AG08395 (cell line): ENCODE results near the gene KRT38.
A peak's percentile ranks its signal among the peaks of the same experiment; 100 is the strongest.

Experiments
- DNase-seq: peaks from one replicate; pipeline ENCODE4 v3.0.0; 2012; ENCODE audit warnings: mixed read lengths, low spot score

KRT38 gene

GRCh38 chr17:41440531-41441033 is at the start of gene KRT38:
Gene KRT38 (minus strand): TSS chr17:41440983. CDS start chr17:41440921, 62 bp downstream.
- DNase-seq, result no peak

- DNase-seq, result no peak
Measured at GRCh38 chr17:41489531-41489930, 48.7 kb upstream of the KRT38 start, which contains the start of gene KRT36. Gene KRT36 (minus strand): TSS chr17:41489910. CDS start chr17:41489864, 46 bp downstream.

GRCh38 chr17:41486809-41487530 is 46.2 kb upstream of the KRT38 start:
- DNase-seq, result no peak

GRCh38 chr17:41486316-41486715 is 45.5 kb upstream of the KRT38 start:
- DNase-seq, result no peak

GRCh38 chr17:41484920-41485904 is 44.4 kb upstream of the KRT38 start:
- no peak for DNase-seq

GRCh38 chr17:41483991-41484826 is 43.4 kb upstream of the KRT38 start:
- DNase-seq, result no peak

GRCh38 chr17:41483531-41483930 is 42.7 kb upstream of the KRT38 start:
- no peak for DNase-seq

- no peak for DNase-seq
Measured at GRCh38 chr17:41481036-41481435, 40.3 kb upstream of the KRT38 start, which contains the start of gene KRT35. Gene KRT35 (minus strand): TSS chr17:41481151. CDS start chr17:41481097, 54 bp downstream.

GRCh38 chr17:41480581-41480980 is 39.8 kb upstream of the KRT38 start:
- no peak for DNase-seq

- DNase-seq, result no peak
Measured at GRCh38 chr17:41480136-41480535, 39.4 kb upstream of the KRT38 start.

GRCh38 chr17:41478237-41478636 is 37.5 kb upstream of the KRT38 start:
- DNase-seq, result no peak

- DNase-seq, result no peak
Measured at GRCh38 chr17:41476866-41477815, 36.4 kb upstream of the KRT38 start.

GRCh38 chr17:41475421-41475820 is 34.6 kb upstream of the KRT38 start:
- DNase-seq, result no peak

GRCh38 chr17:41474863-41475262 is 34.1 kb upstream of the KRT38 start:
- no peak for DNase-seq

GRCh38 chr17:41468346-41468745 is 27.6 kb upstream of the KRT38 start:
- no peak for DNase-seq

- DNase-seq, result no peak
Measured at GRCh38 chr17:41467561-41467960, 26.8 kb upstream of the KRT38 start.

GRCh38 chr17:41466988-41467387 is 26.2 kb upstream of the KRT38 start, which contains the start of gene KRT32:
Gene KRT32 (minus strand): TSS chr17:41467386. CDS start chr17:41467325, 61 bp downstream.
- no peak for DNase-seq

- DNase-seq, result peak; percentile 96
Measured at GRCh38 chr17:41464682-41465081, 23.9 kb upstream of the KRT38 start.

GRCh38 chr17:41464173-41464572 is 23.4 kb upstream of the KRT38 start:
- DNase-seq, result no peak

- no peak for DNase-seq
Measured at GRCh38 chr17:41463746-41464145, 23.0 kb upstream of the KRT38 start.
